Endothelial cell of umbilical vein (primary cell): Measurements from ENCODE around the gene TMEM154. TPM values are rescaled to one million over a fixed set of nuclear protein-coding genes. Genes with fewer than 3 reads are reported as not detected.

Experiments used
- BruUV-seq: library from RNA; stranded (reverse); fragments of 400-500 nt; replicated peaks from 2 replicates; lab custom pipeline; 2021; lab: Mats Ljungman, UMichigan
- CTCF ChIA-PET: fragments of 300-600, 350-600 bp; sonication (Branson Sonifier 250); formaldehyde crosslinking; loops from one replicate; lab custom pipeline; 2021; ENCODE audit warnings: antibody characterized with exemption, inconsistent platforms; lab: Charles Lee
- POLR2A ChIA-PET: fragments of 300-600, 350-600 bp; sonication (Branson Sonifier 250); formaldehyde crosslinking; loops from one replicate; lab custom pipeline; 2021; ENCODE audit warnings: antibody characterized with exemption, inconsistent platforms; lab: Charles Lee
- DNase-seq: peaks from one replicate; pipeline ENCODE4 v3.0.0-alpha.2; 2011; ENCODE audit warnings: low read depth, low spot score
- FAIRE-seq: peaks from 2 replicates; lab custom pipeline; 2011; peaks lifted over from hg19 to GRCh38; lab: Jason Lieb, UNC
- H2AFZ ChIP-seq: 2 replicates; pipeline ENCODE4 v1.6.0; 2012; ENCODE audit warnings: low read depth, low read length, control low read depth, inconsistent platforms
- H3K27ac ChIP-seq: 2 replicates; pipeline ENCODE4 v1.5.1; 2011; ENCODE audit warnings: low read depth, mild to moderate bottlenecking, control low read depth, low read length, moderate library complexity; ENCODE audit not compliant: insufficient read depth
- H3K27me3 ChIP-seq, 2 experiments: 2 replicates each; pipeline versions ENCODE4 v1.6.0 to v1.6.1; 2011; ENCODE audit warnings: low read length in 2 of 2, mixed read lengths in 1 of 2; ENCODE audit not compliant: control insufficient read depth in 2 of 2, insufficient read depth in 2 of 2
- H3K36me3 ChIP-seq, 2 experiments: 2 replicates in 1 of 2; 3 replicates in 1 of 2; pipeline ENCODE4 v1.5.1; 2011; ENCODE audit warnings: low read length in 2 of 2, mild to moderate bottlenecking in 1 of 2, moderate library complexity in 1 of 2; ENCODE audit not compliant: control insufficient read depth in 2 of 2, insufficient read depth in 2 of 2; ENCODE audit errors: extremely low read depth in 1 of 2
- H3K4me1 ChIP-seq: 3 replicates; pipeline ENCODE4 v1.5.1; 2011; ENCODE audit warnings: mild to moderate bottlenecking, low read length; ENCODE audit not compliant: control insufficient read depth, insufficient read depth; ENCODE audit errors: extremely low read depth
- H3K4me2 ChIP-seq: 2 replicates; pipeline ENCODE4 v1.6.1; 2011; ENCODE audit warnings: low read length, control low read depth, mixed read lengths; ENCODE audit not compliant: insufficient read depth
- H3K4me3 ChIP-seq, 3 experiments: fragments of 200-600 bp in 1 of 3; sonication (generic), shearing (Covaris generic) in 1 of 3; replicated peaks in 1 of 3; 2 replicates each; pipeline ENCODE4 v1.5.1; 2011 to 2016; ENCODE audit warnings: control low read depth in 3 of 3, low read length in 3 of 3, mild to moderate bottlenecking in 2 of 3, inconsistent platforms in 1 of 3, low read depth in 1 of 3, moderate library complexity in 1 of 3; ENCODE audit not compliant: insufficient read depth in 1 of 3
- H3K79me2 ChIP-seq: 2 replicates; pipeline ENCODE4 v1.6.0; 2012; ENCODE audit warnings: low read length, inconsistent platforms; ENCODE audit not compliant: control insufficient read depth, insufficient read depth
- H3K9ac ChIP-seq: replicated peaks from 2 replicates; pipeline ENCODE3; 2011; ENCODE audit warnings: low read length, control low read depth; ENCODE audit not compliant: insufficient read depth; ENCODE audit errors: extremely low read depth
- H3K9me1 ChIP-seq: replicated peaks from 3 replicates; pipeline ENCODE4 v1.6.0; 2011; ENCODE audit warnings: mild to moderate bottlenecking, low read length; ENCODE audit not compliant: control insufficient read depth, insufficient read depth; ENCODE audit errors: extremely low read depth
- H3K9me3 ChIP-seq: replicated peaks from 2 replicates; pipeline ENCODE4 v1.5.1; 2012; ENCODE audit warnings: low read length, inconsistent platforms; ENCODE audit not compliant: control insufficient read depth, insufficient read depth
- H4K20me1 ChIP-seq: replicated peaks from 2 replicates; pipeline ENCODE3; 2011; ENCODE audit warnings: mild to moderate bottlenecking, low read length; ENCODE audit not compliant: control insufficient read depth, insufficient read depth; ENCODE audit errors: extremely low read depth
- EZH2 ChIP-seq: IDR thresholded peaks from 2 replicates; pipeline ENCODE4 v1.6.1; 2012; ENCODE audit warnings: borderline replicate concordance, low read depth, mild to moderate bottlenecking, moderate library complexity, low read length, inconsistent platforms; ENCODE audit not compliant: severe bottlenecking
- FOS ChIP-seq: IDR thresholded peaks from 2 replicates; pipeline ENCODE4 v1.6.1; 2011; ENCODE audit warnings: mild to moderate bottlenecking, low read length, moderate library complexity, borderline replicate concordance; ENCODE audit not compliant: insufficient read depth
- GATA2 ChIP-seq: IDR thresholded peaks from 2 replicates; pipeline ENCODE4 v1.7.0; 2011; ENCODE audit warnings: low read depth, mild to moderate bottlenecking, moderate library complexity, mixed read lengths, low read length; ENCODE audit not compliant: insufficient read length, insufficient read depth
- JUN ChIP-seq: IDR thresholded peaks from 2 replicates; pipeline ENCODE4 v1.6.1; 2011; ENCODE audit warnings: borderline replicate concordance, low read depth; ENCODE audit not compliant: insufficient read length, insufficient read depth
- MYC ChIP-seq: IDR thresholded peaks from one replicate; pipeline ENCODE4 v1.6.1; 2011; ENCODE audit warnings: mild to moderate bottlenecking, low read depth, low read length
- POLR2A ChIP-seq: IDR thresholded peaks from 2 replicates; pipeline ENCODE4 v1.6.1; 2012; ENCODE audit warnings: low read depth, mild to moderate bottlenecking, control low read depth, low read length
- POLR2AphosphoS5 ChIP-seq: IDR thresholded peaks from 2 replicates; pipeline ENCODE4 v1.6.1; 2012; ENCODE audit warnings: low read depth, mild to moderate bottlenecking, control low read depth, low read length, moderate library complexity; ENCODE audit not compliant: insufficient read depth
- dilution Hi-C: fragments of 300-500 bp; cut with MboI; formaldehyde crosslinking; loops from one replicate; pipeline ENCODE4 v1.15.0; 2019; ENCODE audit warnings: low sequenced_read_pairs; ENCODE audit not compliant: extremely low pct_ligation_motif_present
- intact Hi-C: fragments of 100-400 bp; cut with micrococcal nuclease; formaldehyde crosslinking; loops from one replicate; pipeline ENCODE4 v1.10.0; 2022
- polyA plus RNA-seq, 4 experiments: library from polyadenylated mRNA; depleted of rRNA in 3 of 4; stranded (reverse) in 3 of 4; unstranded in 1 of 4; fragments of >200 nt; gene quantifications; 2 replicates each; pipeline versions ENCODE4 v1.2.1 to v1.2.3, GENCODE V29; 2011 to 2012; ENCODE audit warnings: missing spikeins in 1 of 4
- total RNA-seq: library from RNA; stranded (reverse); gene quantifications from 2 replicates; pipeline ENCODE4 v1.2.3, GENCODE V29; 2021
- TF ChIP-seq, protein P1 (sequence below), 2 donors: IDR thresholded peaks; 1 replicate in 1 of 2; 2 replicates in 1 of 2; pipeline ENCODE4 v1.5.1; 2011; ENCODE audit warnings: low read length in 2 of 2, mild to moderate bottlenecking in 2 of 2, moderate library complexity in 2 of 2, control low read depth in 1 of 2, inconsistent platforms in 1 of 2, low read depth in 1 of 2; ENCODE audit not compliant: insufficient read depth in 1 of 2; ENCODE audit errors: extremely low read depth in 1 of 2
- TF ChIP-seq, protein P2 (sequence below): IDR thresholded peaks from 2 replicates; pipeline ENCODE4 v1.6.1; 2011; ENCODE audit not compliant: insufficient read depth, insufficient read length

TMEM154 gene
- total and polyA plus RNA-seq, 2 donors (not counting 3 experiments of a cell fraction or from before 2014, with no cell fraction given), result 5.4 to 50.0 TPM

DNA sequence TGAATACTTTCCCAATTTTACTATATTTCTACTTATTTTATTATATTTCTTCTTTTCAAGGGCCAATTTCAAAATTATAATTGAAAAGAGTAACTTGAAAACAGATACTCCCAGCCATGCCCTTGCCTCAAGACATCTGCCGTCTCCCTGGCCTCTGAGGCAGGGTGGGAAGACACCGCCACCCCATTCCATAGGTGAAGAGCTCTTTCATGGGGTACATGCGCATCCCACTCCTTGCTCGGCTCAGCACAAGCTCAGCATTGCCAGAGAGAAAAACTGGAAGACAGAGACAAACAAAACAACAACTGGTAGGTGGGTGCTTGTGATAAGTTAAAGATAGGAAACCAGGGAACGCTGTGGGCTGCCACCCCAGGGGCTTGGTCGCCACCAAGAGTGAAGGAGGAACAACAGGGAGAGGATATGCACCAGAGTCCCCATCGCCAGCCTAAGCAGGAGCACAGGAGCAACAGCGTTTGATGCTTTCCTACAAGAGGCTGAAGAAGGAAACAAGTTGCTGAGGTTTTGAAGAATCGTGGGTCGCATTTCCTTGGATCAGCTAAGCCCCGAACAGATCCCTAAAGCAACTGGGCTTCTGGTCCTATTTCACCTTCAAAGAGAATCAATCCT, 11.3 kb downstream of the TMEM154 start:
- Histone ChIP-seq H3K4me2 (no peak overlapping the region), H2AFZ (no peak overlapping the region), H3K79me2 (no peaks in the 10 kb centered on the region), H3K36me3 (no peaks in the 10 kb centered on the region), H3K9ac (no peak overlapping the region), H3K9me1 (no peaks in the 10 kb centered on the region), H3K4me1 (no peaks in the 10 kb centered on the region), H3K27ac (no peak overlapping the region), H4K20me1 (no peaks in the 10 kb centered on the region), H3K4me3 (no peak overlapping the region), H3K9me3 (no peaks in the 10 kb centered on the region), H3K27me3 (no peaks in the 10 kb centered on the region)
- dilution Hi-C loops, result no loop called here
- POLR2A ChIA-PET, result no interaction called here
- TF ChIP-seq, protein P1, sequence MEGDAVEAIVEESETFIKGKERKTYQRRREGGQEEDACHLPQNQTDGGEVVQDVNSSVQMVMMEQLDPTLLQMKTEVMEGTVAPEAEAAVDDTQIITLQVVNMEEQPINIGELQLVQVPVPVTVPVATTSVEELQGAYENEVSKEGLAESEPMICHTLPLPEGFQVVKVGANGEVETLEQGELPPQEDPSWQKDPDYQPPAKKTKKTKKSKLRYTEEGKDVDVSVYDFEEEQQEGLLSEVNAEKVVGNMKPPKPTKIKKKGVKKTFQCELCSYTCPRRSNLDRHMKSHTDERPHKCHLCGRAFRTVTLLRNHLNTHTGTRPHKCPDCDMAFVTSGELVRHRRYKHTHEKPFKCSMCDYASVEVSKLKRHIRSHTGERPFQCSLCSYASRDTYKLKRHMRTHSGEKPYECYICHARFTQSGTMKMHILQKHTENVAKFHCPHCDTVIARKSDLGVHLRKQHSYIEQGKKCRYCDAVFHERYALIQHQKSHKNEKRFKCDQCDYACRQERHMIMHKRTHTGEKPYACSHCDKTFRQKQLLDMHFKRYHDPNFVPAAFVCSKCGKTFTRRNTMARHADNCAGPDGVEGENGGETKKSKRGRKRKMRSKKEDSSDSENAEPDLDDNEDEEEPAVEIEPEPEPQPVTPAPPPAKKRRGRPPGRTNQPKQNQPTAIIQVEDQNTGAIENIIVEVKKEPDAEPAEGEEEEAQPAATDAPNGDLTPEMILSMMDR (IDR thresholded peaks at IDR 0.05; ENCODE audit: extremely low read depth in 1 of 2, insufficient read depth in 1 of 2, low read depth in 1 of 2, low read length in 2 of 2), result no peak
- TF ChIP-seq FOS (no peak), MYC (no peak), POLR2A (no peak), JUN (no peak), GATA2 (no peak), EZH2 (no peak), POLR2AphosphoS5 (no peak)
- TF ChIP-seq, protein P2, sequence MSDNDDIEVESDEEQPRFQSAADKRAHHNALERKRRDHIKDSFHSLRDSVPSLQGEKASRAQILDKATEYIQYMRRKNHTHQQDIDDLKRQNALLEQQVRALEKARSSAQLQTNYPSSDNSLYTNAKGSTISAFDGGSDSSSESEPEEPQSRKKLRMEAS, result no peak
- FAIRE-seq, result no peak
- no TSS peak for BruUV-seq
- DNase-seq, result no peak
- intact Hi-C loops, result no loop called here
- CTCF ChIA-PET, result interaction anchor here (0.9 to 1.7 kb wide), 4 partner anchors 8 to 214 kb away, joined by 3 to 4 read pairs (median 4); partner anchors contain the start of gene TMEM154
